Measurements from ENCODE around the gene PNPLA8. TPM values are rescaled to one million over a fixed set of nuclear protein-coding genes. Genes with fewer than 3 reads are reported as not detected.

The PNPLA8 gene
- polyA plus RNA-seq, 3 donors = 34.7 to 43.4 (median 35.2) TPM

DNA sequence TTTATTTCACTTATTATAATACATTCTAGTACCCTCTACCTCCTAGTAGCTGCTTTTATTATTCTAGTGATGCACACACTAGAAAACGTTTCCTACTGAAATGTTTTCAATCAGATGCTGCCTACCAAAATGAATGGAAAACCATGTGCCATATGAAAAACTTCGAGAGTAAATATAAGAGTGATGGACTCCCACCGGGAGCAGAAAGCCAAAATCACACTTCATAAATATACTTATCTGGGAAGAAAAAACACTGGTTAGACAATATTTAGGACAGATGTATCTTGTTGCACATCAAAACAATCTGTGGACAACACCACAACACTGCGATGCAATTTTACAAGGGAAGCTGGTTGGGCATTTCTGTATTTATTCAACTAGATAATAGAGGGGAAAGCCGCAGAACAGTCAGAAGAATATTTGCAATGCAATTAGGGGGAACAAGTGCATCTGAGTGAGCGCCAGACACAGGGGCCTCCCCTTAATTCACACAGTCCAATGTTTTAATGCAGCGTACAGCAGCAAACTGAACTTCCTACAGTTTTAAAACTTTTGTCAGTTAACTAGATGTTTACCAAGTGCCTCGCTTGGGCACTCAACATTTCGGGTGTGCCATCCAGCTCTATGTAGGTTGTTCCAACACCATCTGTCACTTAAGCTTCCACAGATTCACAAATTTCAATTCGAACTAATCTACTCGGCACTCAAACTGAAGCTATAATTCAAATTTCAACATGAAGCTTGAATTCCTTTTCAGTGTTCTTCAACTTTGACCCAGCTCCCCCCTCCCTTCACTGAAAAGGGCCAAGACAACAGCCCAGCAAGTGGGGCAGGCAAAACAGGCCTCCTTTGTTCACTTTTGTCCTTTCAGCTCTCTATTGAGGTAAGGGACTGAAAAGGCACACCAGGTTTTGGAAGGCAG, 77.1 kb downstream of the PNPLA8 start:
- no peak for DNase-seq

DNA sequence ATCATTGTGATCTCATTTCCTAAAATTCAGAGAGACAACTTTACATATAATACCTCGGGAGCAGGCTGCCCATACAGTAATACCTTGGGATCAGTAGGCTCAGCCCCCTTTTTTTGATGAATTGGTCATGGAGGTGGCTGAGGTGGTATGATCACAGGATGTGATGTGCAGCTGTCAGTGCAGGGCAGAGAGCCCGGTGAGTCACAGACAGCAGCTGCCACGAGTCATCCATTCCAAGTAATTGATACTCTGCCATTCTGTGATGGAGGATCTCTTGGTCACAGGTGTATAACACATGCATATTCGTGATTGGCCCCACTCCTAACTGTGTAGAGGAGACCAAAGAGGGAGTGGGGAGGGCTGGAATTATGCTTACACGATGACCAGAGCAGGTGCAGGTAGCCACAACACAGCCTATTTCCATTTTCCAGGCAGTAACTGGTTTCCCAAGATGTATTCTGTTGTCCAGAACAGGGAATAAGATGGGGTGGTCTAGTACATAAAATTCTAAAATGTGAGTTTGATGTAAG, 83.8 kb downstream of the PNPLA8 start:
- DNase-seq = no peak

DNA sequence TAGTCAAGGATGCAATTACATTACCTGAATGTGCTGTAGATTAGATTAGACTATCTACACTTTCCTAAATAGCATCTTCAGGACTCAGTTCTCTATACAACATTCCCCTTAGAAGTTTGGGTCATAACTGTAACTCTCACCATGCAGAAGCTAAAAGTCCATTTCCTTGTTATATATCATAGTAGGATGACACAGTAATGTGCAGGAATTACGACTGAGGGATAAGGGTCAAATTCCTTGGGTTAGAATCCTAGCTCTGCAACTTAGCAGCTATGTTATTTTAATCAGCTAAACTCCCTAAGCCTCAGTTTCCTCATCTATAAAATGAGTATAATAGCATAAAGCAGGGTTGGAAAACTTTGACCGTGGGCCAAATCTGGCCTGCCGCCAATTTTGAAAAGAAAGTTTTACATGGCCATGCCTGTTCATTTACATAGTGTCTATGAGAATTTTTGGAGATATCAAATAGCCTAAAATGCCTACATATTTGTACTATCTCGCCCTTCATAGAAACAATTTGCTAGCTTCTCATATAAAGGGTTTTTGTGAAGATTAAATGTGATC, 84.5 kb downstream of the PNPLA8 start:
- DNase-seq = no peak

DNA sequence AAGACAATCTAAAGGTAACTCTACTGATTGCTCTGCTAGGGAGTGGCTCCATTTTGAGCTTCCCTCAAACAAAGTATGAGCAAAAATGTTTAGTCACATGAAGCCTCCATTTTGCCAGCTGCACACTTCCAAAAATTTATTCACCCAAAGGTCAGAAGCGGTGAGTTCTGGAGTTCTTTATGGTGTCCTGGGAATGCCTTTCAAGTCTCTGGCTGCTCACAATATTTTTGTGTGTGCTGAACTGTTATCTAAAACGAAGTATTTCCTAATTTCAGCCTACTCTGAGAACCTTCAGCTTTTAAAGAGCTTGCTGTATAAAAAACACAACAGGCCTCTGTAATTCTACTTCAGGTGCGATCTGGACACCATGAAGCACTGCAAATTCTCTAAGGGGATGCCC, 85.3 kb downstream of the PNPLA8 start:
- DNase-seq = no peak

DNA sequence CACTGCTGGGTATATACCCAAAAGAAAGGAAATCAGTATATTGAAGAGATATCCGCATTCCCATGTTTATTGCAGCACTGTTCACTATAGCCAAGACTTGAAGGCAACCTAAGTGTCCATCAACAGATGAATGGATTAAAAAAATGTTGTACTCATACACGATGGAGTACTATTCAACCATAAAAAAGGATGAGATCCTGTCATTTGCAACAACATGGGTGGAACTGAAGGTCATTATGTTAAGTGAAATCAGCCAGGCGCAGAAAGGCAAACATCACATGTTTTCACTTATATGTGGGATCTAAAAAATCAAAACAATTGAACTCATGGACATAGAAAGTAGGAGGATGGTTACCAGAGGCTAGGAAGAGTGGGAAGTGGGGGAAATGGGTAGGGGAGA, 89.0 kb downstream of the PNPLA8 start:
- DNase-seq = no peak

DNA sequence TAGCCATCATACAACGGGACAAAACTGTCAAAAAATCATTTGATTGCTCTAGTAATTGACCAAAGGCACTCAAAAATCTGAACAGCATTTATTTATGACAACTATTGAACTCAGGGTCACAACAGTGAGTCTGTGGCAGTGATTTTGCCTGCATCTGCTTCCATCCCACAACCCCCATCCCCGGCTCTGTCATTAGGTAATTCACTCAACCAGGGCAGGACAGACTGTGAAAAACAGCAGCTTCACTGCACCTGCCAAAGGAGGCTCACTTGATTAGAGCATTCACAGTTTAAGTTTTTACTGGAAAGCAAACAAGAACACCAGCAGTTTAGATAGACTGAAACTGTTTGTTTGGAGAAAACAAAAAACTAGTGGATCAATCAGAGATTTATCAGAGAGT, 91.9 kb downstream of the PNPLA8 start:
- DNase-seq = no peak

DNA sequence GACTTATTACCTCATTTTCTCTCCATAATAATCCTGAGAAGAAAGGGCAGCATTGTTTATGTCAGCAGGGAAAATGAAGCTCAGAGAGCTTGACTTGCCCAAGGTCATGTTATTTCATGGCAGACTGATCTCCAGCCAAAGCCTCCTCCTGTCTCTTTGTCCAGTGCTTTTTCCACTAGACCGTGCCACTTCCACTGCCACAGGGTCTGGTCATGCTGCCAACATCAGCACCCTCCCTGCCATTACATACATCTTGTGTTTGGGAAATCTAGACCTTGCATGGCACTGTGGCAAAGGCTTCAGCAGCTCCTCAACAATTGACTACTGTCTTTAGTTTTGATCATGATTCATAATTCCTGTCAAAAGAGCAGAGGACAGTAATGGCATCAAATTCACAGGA, 94.8 kb downstream of the PNPLA8 start:
- DNase-seq = no peak

DNA sequence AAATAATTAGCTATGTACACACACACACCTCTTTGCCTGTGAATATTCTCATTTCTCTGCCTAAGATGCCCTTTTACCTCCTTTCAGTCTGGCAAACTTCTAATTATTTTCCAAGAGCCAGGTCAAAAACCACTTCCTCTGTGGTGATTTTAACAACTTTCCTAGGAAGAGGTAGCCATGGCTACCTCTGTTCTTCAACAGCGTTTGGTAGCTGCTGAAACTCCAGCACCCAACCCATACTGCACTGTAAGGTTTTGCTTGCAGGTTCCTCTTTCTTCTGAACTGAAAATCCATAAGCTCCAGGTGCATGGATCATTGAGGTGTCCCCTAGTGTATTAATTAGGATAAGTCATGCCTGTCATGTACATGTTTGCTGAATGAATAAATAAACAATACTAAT, 95.3 kb downstream of the PNPLA8 start:
- no peak for DNase-seq

DNA sequence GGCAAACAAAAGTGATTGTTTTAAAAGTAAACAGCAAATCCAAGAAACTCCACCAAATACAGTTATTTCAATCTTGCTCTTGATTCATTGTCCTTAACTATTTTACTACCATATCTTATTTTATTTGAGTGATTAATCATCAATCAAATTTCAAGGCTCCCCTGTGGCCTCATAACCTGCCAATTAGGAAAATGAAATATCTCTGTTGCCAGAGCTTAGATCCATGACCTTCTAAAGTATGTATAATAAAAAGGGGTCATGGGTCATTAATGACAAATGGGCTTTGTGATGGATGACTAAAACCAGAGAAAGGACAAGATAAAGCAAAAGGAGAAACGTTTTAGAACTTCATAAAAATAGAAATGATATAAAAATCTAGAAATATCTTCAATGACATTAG, 98.2 kb downstream of the PNPLA8 start:
- DNase-seq = no peak

DNA sequence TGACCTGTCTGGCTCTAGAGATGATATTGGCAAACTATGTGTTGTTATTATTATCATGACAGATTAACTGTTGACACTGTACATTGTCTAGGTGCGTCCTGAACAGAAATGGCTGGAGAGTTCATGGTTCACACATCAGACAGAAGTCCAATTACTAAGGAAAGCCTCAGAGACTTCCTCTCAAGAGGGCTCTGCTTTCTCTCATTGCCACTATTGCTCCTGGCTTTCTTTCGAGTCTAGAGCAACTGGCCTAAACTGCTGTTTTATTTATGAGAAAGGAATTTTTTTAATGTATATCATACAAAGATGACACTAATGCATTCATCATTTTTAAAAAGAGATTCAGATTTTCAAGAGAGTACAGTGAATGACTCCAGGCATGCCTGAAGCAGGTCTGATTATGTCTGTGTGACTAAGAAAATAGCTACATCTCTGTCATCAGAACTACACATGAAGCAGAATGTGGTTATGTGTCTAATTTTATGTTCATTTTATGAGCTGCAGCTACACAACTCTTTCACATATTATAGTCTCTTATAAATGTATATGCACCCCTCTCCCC, 100.1 kb downstream of the PNPLA8 start:
- DNase-seq = no peak

DNA sequence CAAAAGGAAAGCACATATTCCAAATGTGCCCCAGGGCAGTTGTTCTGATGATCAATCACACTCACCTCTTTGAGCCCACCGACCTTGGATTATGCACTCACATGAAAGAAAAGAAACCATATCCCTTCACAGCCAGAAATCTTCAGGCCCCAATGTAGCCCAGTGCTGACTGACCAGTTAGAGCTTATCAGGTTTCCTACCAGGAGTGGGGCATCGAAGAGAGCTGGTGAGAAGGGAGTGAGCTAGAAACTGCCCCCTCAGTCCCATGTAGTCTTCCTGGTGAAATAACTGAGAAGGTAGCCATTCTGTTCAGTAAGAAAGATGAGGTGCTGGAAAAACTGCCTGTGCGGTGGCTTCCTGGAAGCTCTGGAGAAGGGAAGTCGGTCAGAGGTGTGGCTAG, 101.9 kb downstream of the PNPLA8 start:
- no peak for DNase-seq

DNA sequence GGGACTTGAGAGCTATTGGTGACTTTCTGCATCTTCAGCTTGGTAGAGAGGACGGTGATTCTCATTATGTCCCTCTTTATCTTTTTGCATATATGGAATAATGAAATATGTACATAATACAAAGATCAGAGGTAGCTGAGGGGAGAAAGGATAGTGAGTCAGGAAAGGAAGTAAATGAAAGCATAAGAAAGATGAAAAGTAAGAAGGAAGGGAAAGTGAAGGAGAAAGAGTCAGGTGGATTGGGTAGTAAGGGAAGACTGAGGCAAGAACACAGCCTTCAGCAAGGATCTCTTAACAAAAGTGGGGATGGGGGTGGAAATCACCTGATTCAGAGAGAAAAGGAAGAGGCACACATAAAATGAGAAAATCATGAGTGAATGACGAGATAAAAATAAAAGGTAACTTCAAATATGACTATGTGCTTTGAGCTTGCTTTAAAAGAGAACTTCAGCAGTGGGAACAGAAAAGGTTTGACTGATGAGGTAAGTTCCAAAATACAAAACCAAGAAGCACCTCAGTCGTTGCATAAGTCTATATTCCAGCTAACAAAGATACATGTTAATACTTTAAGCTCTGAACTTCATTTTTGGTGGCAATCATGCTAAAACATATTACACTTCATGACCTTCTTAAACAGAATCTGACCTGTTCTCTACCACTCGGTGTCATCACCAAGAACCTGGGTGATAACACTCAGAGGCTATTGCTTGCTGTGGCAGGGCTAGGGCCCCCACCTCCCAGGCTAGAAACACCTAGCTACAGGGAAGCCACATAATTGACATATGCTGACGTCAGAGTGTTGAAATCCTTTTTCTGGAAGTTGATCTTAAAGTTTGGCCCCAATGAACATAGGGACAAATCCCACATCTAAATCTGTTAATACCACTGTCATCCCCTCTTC, 102.6 kb downstream of the PNPLA8 start:
- DNase-seq = no peak

DNA sequence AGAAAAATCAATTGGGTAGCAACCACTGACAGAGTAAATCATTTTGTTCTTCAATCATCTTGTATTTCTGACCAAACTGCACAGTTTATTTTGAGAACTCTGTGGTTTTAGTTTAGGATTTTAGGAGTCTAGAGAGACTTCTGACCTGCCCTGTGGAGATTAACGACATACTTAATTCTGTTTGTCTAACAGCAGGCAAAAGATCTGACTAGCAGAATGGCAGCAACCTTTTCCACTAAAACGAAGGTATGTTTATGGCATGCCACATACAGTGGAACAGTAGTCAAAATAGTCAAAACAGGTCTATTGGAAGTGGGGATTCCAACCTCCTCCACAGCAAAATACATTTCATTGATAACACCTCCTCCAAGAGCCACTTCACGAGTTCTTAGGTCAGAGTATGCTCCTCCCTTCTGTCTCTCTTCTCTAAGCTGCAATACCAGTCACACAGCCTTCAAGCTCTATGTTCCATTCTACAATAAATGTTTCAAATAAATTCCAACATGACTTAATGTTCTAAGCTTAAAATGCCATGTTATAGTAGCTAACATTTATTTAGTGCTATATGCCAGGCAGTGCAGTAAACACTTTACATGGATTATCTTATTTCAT, 104.1 kb downstream of the PNPLA8 start:
- no peak for DNase-seq

Other genes starting within 250 kb of the PNPLA8 start
- gene NRCAM, start 69.7 kb downstream of the PNPLA8 start, polyA plus RNA-seq (ENCODE audit: insufficient read length in 3 of 3) = 10 to 100 TPM; 18.2 to 24.8 (median 20.4) TPM
- gene THAP5, start 43.6 kb upstream of the PNPLA8 start, polyA plus RNA-seq (ENCODE audit: insufficient read length in 3 of 3) = 10 to 100 TPM; 28.6 to 37.7 (median 33.9) TPM
- 10 to 100 TPM; 36.8 to 42.7 (median 42.3) TPM for gene DNAJB9, start 43.7 kb upstream of the PNPLA8 start, polyA plus RNA-seq (ENCODE audit: insufficient read length in 3 of 3)